ENCODE results near the gene ZBTB12.

DNA sequence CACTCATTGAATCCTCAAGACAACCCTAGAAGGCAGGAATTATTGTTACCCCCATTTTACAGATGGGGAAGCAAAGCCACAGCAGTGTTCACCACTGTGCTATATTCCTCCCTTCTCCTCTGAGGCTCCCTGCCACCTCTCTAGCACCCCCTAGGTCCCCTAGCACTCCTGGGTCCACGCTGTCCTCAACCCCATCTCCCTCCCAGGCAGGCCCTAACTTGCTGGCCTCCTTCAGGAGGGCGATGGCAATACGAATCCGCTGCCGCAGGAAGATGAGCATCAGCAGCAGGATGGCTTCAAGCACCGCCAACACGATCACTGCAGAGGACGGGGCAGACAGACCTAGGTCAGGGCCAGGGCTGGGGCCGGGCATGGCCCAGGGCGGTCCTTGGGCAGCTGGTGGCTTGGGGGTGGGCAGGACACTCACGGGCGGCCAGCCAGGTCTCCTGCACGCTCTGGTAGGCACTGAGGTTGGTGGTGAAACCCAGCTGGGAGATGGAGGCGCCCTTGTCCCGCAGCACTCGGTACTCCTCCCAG lies 31.4 kb downstream of the ZBTB12 start:
- TF ChIP-seq, protein P1, sequence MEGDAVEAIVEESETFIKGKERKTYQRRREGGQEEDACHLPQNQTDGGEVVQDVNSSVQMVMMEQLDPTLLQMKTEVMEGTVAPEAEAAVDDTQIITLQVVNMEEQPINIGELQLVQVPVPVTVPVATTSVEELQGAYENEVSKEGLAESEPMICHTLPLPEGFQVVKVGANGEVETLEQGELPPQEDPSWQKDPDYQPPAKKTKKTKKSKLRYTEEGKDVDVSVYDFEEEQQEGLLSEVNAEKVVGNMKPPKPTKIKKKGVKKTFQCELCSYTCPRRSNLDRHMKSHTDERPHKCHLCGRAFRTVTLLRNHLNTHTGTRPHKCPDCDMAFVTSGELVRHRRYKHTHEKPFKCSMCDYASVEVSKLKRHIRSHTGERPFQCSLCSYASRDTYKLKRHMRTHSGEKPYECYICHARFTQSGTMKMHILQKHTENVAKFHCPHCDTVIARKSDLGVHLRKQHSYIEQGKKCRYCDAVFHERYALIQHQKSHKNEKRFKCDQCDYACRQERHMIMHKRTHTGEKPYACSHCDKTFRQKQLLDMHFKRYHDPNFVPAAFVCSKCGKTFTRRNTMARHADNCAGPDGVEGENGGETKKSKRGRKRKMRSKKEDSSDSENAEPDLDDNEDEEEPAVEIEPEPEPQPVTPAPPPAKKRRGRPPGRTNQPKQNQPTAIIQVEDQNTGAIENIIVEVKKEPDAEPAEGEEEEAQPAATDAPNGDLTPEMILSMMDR (IDR thresholded peaks at IDR 0.05; ENCODE audit: low read depth, low read length) = peak; percentile 5; the same call in 1 of the 2 replicates
- TF ChIP-seq EZH2phosphoT487 (IDR thresholded peaks at IDR 0.05; ENCODE audit: low read depth) = no peak

All from OCI-LY3 (cell line).